ENCODE data around the gene PCBP3. TPM values are rescaled to one million over a fixed set of nuclear protein-coding genes. Genes with fewer than 3 reads are reported as not detected.
A peak's percentile ranks its signal among the peaks of the same experiment; 100 is the strongest.

PCBP3 gene
- total RNA-seq, 1 donor from 2014 or later = 3.8 TPM

GRCh38 chr21:45868086-45868485 lies 224.6 kb downstream of the PCBP3 start:
- Histone ChIP-seq H3K36me3 (no peaks in the 10 kb centered on the region), H3K4me1 (no peaks in the 10 kb centered on the region), H3K4me3 (no peak overlapping the region), H3K27me3 (peaks cover 6% of the 10 kb centered on the region), H3K9me3 (no peaks in the 10 kb centered on the region), H3K27ac (no peak overlapping the region)
- intact Hi-C loops (cut with DNase I) = no loop called here
- ATAC-seq (no peak), DNase-seq (no peak)
- TF ChIP-seq CTCF (IDR thresholded peaks at IDR 0.05) = no peak

- TF ChIP-seq CTCF (IDR thresholded peaks at IDR 0.05) = no peak
- ATAC-seq (no peak), DNase-seq (no peak)
- intact Hi-C loops (cut with DNase I) = no loop called here
- no peaks in the 10 kb centered on the region for H3K4me1 ChIP-seq
- peaks cover 6% of the 10 kb centered on the region for H3K27me3 ChIP-seq
- no peaks in the 10 kb centered on the region for H3K9me3 ChIP-seq
- no peak overlapping the region for H3K4me3 ChIP-seq
- H3K36me3 ChIP-seq = no peaks in the 10 kb centered on the region
- no peak overlapping the region for H3K27ac ChIP-seq
Measured at GRCh38 chr21:45868488-45868887, 225.0 kb downstream of the PCBP3 start.

- H3K36me3 ChIP-seq = no peaks in the 10 kb centered on the region
- TF ChIP-seq CTCF (IDR thresholded peaks at IDR 0.05) = no peak
- H3K27ac ChIP-seq = no peak overlapping the region
- H3K27me3 ChIP-seq = peaks cover 6% of the 10 kb centered on the region
- intact Hi-C loops (cut with DNase I) = no loop called here
- DNase-seq = no peak
- no peak for ATAC-seq
- H3K4me3 ChIP-seq = no peak overlapping the region
- no peaks in the 10 kb centered on the region for H3K4me1 ChIP-seq
- no peaks in the 10 kb centered on the region for H3K9me3 ChIP-seq
Measured at GRCh38 chr21:45869121-45870007, 225.8 kb downstream of the PCBP3 start.

GRCh38 chr21:45870421-45870820 lies 226.9 kb downstream of the PCBP3 start:
- H3K4me1 ChIP-seq = no peaks in the 10 kb centered on the region
- H3K4me3 ChIP-seq = no peak overlapping the region
- no peak for ATAC-seq
- no peak overlapping the region for H3K27ac ChIP-seq
- H3K36me3 ChIP-seq = no peaks in the 10 kb centered on the region
- peaks cover 6% of the 10 kb centered on the region for H3K27me3 ChIP-seq
- DNase-seq = peak; percentile 52
- TF ChIP-seq CTCF (IDR thresholded peaks at IDR 0.05) = no peak
- H3K9me3 ChIP-seq = no peaks in the 10 kb centered on the region
- intact Hi-C loops (cut with DNase I) = no loop called here

- intact Hi-C loops (cut with DNase I) = no loop called here
- Histone ChIP-seq H3K9me3 (no peaks in the 10 kb centered on the region), H3K36me3 (no peaks in the 10 kb centered on the region), H3K4me1 (no peaks in the 10 kb centered on the region), H3K27ac (no peak overlapping the region), H3K27me3 (peaks cover 3% of the 10 kb centered on the region), H3K4me3 (no peak overlapping the region)
- no peak for TF ChIP-seq CTCF (IDR thresholded peaks at IDR 0.05)
- ATAC-seq (no peak), DNase-seq (peak; percentile 59)
Measured at GRCh38 chr21:45870851-45871615, 227.5 kb downstream of the PCBP3 start.
